ENCODE measurements around the gene CLECL1. TPM values are rescaled to one million over a fixed set of nuclear protein-coding genes. Genes with fewer than 3 reads are reported as not detected.

Gene CLECL1
- total and polyA plus RNA-seq, 2 of the 13 experiments (the other 11 are each of a cell fraction or from before 2014, with no cell fraction given) = not detected

- ATAC-seq (no peak), DNase-seq (ENCODE audit: low spot score) (no peak), FAIRE-seq (no peak)
- no peak overlapping the region for H3K4me2 ChIP-seq (ENCODE audit: low read depth, low read length)
- in situ Hi-C loops (cut with HindIII; ENCODE audit: extremely low pct_ligation_motif_present, low pct_unique_long_range_greater_than_20kb) (loop anchor here (10.0 kb wide), 1 partner anchor 380 kb away; the partner anchor contains the start of gene CLEC7A), intact Hi-C loops (cut with micrococcal nuclease; ENCODE audit: unreplicated experiment) (no loop called here)
- no peaks in the 10 kb centered on the region for H3K79me2 ChIP-seq (ENCODE audit: insufficient read depth, low read length)
- peaks cover 0 to 3% of the 10 kb centered on the region in 2 experiments; a peak in 2 of 5 replicates for H3K27me3 ChIP-seq (ENCODE audit: control insufficient read depth in 1 of 2, insufficient read depth in 2 of 2, low read length in 2 of 2)
- no peaks in the 10 kb centered on the region for H3K36me3 ChIP-seq (replicated peaks in 1 of 2; ENCODE audit: control insufficient read depth in 1 of 2, insufficient read depth in 2 of 2, low read length in 2 of 2)
- H3K27ac ChIP-seq (ENCODE audit: extremely low read length, insufficient read depth, low read length) = no peak overlapping the region
- H2AFZ ChIP-seq (ENCODE audit: low read length) = no peak overlapping the region
- no peaks in the 10 kb centered on the region for H3K4me1 ChIP-seq (ENCODE audit: insufficient read depth, low read length)
- no peak overlapping the region for H3K4me3 ChIP-seq (replicated peaks in 1 of 3; ENCODE audit: insufficient read depth in 1 of 3, low read depth in 2 of 3, low read length in 3 of 3)
- ChIA-PET CTCF (ENCODE audit: low intra/inter-chr PET ratio, low total read pairs) (no interaction called here), POLR2A (no interaction called here)
- no peak overlapping the region for H3K9ac ChIP-seq (ENCODE audit: insufficient read depth, low read depth, low read length)
- no TSS peak for BruUV-seq (replicated peaks)
- no peaks in the 10 kb centered on the region for H4K20me1 ChIP-seq (ENCODE audit: insufficient read depth, low read length)
- H3K9me3 ChIP-seq (ENCODE audit: low read length) = no peaks in the 10 kb centered on the region
- TF ChIP-seq ZNF740 (CRISPR knock-in tag; IDR thresholded peaks at IDR 0.05) = no peak
- TF ChIP-seq ZGPAT (CRISPR knock-in tag; IDR thresholded peaks at IDR 0.05) = no peak
- TF ChIP-seq, protein P1, sequence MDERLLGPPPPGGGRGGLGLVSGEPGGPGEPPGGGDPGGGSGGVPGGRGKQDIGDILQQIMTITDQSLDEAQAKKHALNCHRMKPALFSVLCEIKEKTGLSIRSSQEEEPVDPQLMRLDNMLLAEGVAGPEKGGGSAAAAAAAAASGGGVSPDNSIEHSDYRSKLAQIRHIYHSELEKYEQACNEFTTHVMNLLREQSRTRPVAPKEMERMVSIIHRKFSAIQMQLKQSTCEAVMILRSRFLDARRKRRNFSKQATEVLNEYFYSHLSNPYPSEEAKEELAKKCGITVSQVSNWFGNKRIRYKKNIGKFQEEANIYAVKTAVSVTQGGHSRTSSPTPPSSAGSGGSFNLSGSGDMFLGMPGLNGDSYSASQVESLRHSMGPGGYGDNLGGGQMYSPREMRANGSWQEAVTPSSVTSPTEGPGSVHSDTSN (CRISPR knock-in tag; IDR thresholded peaks at IDR 0.05) = no peak
- TF ChIP-seq, protein P2, sequence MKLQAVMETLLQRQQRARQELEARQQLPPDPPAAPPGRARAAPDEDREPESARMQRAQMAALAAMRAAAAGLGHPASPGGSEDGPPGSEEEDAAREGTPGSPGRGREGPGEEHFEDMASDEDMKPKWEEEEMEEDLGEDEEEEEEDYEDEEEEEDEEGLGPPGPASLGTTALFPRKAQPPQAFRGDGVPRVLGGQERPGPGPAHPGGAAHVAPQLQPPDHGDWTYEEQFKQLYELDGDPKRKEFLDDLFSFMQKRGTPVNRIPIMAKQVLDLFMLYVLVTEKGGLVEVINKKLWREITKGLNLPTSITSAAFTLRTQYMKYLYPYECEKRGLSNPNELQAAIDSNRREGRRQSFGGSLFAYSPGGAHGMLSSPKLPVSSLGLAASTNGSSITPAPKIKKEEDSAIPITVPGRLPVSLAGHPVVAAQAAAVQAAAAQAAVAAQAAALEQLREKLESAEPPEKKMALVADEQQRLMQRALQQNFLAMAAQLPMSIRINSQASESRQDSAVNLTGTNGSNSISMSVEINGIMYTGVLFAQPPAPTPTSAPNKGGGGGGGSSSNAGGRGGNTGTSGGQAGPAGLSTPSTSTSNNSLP (IDR thresholded peaks at IDR 0.05; ENCODE audit: low read depth, low read length) = no peak
- no peak for TF ChIP-seq ZNF3 (CRISPR knock-in tag; IDR thresholded peaks at IDR 0.05)
- TF ChIP-seq ZSCAN5A (CRISPR knock-in tag; IDR thresholded peaks at IDR 0.05; ENCODE audit: borderline replicate concordance) = no peak
- TF ChIP-seq HOXD1 (CRISPR knock-in tag; IDR thresholded peaks at IDR 0.05) = no peak
- no peak for TF ChIP-seq ZNF501 (CRISPR knock-in tag; IDR thresholded peaks at IDR 0.05)
- TF ChIP-seq, protein P3, sequence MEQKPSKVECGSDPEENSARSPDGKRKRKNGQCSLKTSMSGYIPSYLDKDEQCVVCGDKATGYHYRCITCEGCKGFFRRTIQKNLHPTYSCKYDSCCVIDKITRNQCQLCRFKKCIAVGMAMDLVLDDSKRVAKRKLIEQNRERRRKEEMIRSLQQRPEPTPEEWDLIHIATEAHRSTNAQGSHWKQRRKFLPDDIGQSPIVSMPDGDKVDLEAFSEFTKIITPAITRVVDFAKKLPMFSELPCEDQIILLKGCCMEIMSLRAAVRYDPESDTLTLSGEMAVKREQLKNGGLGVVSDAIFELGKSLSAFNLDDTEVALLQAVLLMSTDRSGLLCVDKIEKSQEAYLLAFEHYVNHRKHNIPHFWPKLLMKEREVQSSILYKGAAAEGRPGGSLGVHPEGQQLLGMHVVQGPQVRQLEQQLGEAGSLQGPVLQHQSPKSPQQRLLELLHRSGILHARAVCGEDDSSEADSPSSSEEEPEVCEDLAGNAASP (CRISPR knock-in tag; IDR thresholded peaks at IDR 0.05; ENCODE audit: borderline replicate concordance) = no peak
- TF ChIP-seq ZNF547 (CRISPR knock-in tag; IDR thresholded peaks at IDR 0.05) = no peak
- TF ChIP-seq TBL1XR1 (IDR thresholded peaks at IDR 0.05; ENCODE audit: borderline replicate concordance, low read length, partially characterized antibody) = no peak
Observed at GRCh38 chr12:9755035-9755434, 22.1 kb upstream of the CLECL1 start.

Data from HepG2 (cell line).